Stimulated activated CD4-positive, alpha-beta T cell treated with anti-CD3 and anti-CD28 coated beads, Interleukin-1b, Interleukin-23, amount 100 ng/mL, for 1 hour (primary cell): Measurements from ENCODE around the gene ROR2.
"Not testable (repeated sequence)": the region's sequence is repeated elsewhere in the genome, so short reads cannot be mapped to it uniquely, and the experiment has no call there.

Experiments used
- DNase-seq, 2 donors: peaks; one replicate each; pipeline ENCODE4 v3.0.0-alpha.2; 2020; ENCODE audit warnings: low read depth in 2 of 2

The ROR2 gene

GRCh38 chr9:91517332-91517731, 432.7 kb downstream of the ROR2 start:
- not testable (repeated sequence) for DNase-seq

GRCh38 chr9:91516777-91517176, 433.3 kb downstream of the ROR2 start:
- no peak for DNase-seq

- no peak for DNase-seq
Observed at GRCh38 chr9:91516081-91516480, 433.9 kb downstream of the ROR2 start.

GRCh38 chr9:91515074-91515687, 434.8 kb downstream of the ROR2 start:
- DNase-seq, result no peak
